Fibroblast of peridontal ligament (primary cell): ENCODE data around the gene LHPP.

Experiments
- DNase-seq: peaks from one replicate; pipeline ENCODE4 v3.0.0-alpha.2; 2010; ENCODE audit errors: extremely low read depth

The LHPP gene

GRCh38 chr10:124447751-124448466, 13.7 kb upstream of the LHPP start:
- DNase-seq: no peak

GRCh38 chr10:124448696-124449169, 12.9 kb upstream of the LHPP start:
- DNase-seq: no peak

DNA sequence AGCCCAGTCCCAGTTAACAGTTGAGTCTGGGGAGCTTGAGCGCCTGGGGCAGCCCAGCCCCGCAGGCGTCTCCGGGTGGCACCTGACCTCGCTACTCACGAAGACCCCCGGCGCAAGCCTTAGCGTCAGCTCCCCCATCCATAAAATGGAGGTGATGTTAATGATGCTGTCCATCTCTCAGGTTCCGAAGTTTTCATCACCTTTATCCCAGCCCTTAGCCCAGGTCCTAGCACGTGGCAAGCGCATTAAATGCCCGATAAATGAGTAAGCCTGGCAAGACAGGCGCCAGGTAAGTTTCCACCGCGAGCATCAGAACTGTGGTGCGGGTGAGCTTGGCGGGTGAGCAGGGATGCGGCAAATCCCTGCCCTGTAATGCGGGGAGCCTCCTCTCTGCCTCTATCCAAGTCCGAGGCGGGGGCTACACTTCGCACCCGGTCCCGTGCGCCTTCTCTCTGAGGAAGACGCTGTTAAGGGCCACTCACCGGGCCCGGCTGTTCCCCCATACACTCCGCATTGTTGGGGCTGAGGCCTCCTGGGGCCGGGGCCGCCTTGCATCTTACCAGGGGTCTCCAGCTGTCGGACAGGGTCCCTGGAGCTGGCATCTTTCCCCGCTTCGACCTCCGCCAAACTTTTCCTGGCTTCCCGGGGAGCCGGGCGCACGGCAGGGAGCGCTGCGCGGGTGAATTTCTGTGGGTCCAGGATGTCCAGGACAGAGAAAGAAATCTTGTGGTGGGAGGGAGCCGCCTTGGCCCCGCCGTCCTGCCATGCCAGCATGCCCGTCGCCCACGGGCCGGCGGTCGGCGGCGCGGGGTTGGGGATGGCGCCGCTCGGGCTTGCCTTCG, 12.2 kb upstream of the LHPP start:
- no peak for DNase-seq

DNA sequence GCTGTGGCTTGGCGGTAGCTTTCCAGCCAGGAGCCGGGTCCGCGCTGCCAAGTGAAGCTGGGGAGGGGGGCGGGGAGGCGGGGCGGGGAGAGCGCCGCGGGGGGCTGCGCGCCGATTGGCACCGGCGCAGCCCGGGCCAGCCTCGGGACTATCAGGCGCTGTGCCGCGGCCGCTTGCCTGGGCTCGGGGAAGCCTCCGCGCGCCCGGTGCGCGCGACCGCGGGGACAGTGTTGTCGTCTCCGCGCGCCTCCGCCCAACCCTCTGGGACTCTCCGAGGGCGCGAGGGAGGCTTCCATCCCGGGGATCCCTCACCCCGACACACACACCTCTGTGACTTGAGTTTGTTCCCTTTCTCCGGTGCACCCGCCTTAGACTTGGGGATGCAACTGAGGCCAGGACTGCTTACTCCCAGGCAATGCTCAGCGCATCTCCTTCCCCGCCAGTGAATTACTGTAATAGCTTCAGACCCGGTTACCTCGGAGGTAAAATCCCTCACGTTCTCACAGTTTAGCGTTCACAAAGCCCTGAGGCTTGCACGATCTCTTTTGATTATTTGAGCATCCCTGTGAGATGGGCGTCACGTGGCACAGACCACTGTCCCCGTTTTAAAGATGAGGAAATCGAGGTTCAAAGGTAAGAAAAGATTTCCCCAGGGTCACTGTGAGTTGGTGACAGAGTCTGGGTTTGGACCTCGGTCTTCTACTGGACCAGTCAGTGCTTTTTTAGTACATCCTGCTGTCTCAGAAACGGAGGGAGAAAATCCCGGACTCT, 11.4 kb upstream of the LHPP start, which contains the start of gene NKX1-2:
TSS of gene NKX1-2 (minus strand) at position 24 of the 771 bp plus-strand sequence. CDS start 92 bp downstream, outside the sequence.
- DNase-seq: no peak

GRCh38 chr10:124450783-124451057, 10.9 kb upstream of the LHPP start:
- DNase-seq: no peak

- DNase-seq: no peak
Measured at GRCh38 chr10:124451276-124451675, 10.3 kb upstream of the LHPP start.

DNA sequence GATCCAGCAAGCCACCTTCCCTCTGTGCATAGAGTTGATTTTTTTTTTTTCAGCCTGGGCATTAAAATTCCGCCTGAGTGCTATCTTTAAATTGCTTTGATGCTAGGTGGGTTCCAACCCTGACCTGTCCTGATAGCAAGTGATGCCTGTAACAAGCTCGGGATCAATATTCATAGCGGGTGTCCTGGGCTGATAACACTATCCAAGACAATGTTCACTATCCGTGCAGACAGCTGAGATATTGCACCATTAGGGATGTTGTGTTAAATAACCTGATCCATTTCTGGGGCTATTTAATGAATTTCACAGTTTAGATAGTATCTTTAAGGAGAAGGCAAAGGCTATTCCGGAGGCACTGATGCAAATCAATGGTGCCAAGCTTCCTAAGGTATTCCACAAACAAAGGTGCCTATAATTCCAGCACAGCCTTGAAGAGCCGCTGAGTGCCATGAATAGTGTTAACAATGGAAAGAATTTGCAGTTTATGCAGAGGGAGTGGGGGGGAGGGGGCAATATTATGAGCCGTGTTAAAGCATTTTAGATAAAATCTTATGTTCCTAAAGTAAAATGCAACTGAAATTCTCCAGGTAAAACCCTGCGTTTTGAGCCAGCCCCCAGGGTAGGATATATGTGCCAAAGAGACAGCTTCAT, 7.5 kb upstream of the LHPP start:
- DNase-seq: no peak

GRCh38 chr10:124455441-124455840, 6.2 kb upstream of the LHPP start:
- no peak for DNase-seq

DNA sequence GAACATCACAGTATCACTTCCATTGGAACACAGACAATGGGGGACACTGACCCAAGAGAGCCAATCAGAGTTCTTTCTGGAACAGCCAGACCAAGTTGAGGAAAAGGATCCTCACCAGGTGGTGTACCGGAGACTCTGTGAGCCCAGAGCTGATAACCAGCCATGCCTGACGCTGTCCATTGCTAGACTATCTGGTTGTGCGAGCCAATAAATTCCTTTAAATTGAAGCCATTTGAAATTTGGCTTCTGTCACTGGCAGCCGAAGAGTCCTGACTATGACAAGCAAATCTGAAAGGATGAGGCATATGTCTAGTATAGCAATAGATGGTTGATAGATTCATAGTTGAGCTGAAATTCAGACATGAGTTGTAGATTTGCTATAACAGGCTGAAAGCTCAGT, 3.1 kb upstream of the LHPP start:
- DNase-seq: no peak

GRCh38 chr10:124458889-124459288, 2.7 kb upstream of the LHPP start:
- DNase-seq: no peak

- no peak for DNase-seq
Measured at GRCh38 chr10:124459395-124459794, 2.2 kb upstream of the LHPP start.

DNA sequence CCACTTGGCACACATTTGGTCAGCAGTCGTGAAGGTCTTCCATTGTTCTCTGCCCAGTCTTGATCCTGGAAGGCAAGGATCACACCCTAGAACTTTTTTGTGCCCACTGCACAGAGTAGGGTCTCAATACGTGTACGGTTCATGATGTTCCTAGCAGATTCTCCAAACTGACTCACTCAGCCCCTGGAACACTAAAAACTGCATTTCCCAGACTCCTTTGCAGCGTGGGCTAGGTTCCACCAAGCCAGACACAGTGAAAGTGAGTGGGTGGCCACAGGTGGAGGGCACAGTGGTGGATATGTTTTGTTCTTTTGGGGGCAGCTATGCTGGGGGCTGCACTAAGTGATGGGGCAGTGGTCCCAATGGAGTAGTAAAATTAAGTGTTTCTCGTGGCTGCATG, 1.5 kb upstream of the LHPP start:
- DNase-seq: no peak

DNA sequence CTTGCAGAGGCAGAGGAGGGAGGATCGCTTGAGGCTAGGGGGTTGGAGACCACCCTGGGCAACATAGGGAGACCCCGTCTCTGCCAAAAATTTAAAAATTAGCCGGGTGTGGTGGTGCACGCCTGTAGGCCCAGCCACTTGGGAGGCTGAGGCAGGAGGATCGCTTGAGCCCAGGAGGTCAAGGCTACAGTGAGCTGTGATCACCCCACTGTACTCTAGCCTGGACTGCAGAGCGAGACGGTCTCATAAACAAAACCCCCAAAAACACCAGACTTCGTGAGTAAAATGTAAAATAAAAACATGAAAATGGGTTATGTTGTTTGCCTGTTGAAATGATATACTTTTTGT, 699 bp downstream of the LHPP start:
- no peak for DNase-seq

- no peak for DNase-seq
Measured at GRCh38 chr10:124464028-124464965, 2.7 kb downstream of the LHPP start.

DNA sequence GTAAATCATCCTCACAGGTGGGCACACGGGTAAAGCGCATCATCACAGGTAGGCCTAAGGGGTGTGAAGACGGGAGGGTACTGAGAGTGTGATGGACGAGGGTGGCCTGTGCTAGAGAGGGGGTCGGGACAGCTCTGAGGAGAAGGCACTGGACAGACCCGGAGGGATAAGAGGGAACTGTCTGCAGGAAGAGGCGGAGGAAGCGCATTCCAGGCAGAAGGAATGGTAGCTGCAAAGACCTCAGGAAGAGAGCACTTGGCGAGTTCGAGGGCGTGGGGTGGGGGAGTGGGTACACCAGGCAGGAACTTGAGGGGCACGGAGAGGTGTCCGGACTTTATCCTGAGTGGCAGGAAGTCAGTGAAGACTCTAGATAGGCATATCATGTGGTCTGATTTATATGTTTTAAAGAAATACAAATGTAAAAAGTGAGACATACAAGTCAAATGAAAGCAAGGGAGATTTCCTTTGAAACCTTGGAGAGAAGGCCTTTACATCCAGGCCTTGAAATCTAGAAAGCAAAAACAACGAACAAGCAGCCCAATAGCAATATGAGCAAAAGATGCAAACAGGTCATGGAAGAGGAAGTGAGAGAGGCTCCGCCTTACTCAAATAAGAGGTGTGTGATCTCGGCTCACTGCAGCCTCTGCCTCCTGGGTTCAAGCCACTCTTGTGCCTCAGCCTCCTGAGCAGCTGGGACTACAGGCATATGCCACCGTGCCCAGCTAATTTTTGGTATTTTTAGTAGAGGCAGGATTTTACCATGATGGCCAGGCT, 3.6 kb downstream of the LHPP start:
- no peak for DNase-seq

- DNase-seq: no peak
Measured at GRCh38 chr10:124465777-124466488, 4.3 kb downstream of the LHPP start.

DNA sequence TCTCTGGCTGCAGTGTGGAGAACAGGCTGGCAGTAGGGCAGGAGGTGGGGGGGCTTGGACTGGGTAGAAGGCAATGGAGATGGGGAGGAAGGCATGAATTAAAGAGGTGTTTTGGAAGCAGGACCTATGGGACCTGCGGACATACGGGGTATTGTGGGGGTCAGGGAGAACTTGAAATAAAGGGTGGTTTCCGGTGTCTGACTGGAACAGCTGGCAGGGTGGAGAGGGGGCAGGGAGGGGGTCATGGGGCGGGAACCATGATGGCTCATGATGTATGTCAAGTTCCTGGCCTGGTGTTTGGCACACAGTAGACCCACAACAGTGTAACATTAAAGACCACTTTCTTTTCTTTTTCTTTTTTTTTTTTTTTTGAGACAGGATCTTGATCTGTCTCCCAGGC, 5.5 kb downstream of the LHPP start:
- no peak for DNase-seq

GRCh38 chr10:124468624-124469023, 7.0 kb downstream of the LHPP start:
- DNase-seq: no peak

DNA sequence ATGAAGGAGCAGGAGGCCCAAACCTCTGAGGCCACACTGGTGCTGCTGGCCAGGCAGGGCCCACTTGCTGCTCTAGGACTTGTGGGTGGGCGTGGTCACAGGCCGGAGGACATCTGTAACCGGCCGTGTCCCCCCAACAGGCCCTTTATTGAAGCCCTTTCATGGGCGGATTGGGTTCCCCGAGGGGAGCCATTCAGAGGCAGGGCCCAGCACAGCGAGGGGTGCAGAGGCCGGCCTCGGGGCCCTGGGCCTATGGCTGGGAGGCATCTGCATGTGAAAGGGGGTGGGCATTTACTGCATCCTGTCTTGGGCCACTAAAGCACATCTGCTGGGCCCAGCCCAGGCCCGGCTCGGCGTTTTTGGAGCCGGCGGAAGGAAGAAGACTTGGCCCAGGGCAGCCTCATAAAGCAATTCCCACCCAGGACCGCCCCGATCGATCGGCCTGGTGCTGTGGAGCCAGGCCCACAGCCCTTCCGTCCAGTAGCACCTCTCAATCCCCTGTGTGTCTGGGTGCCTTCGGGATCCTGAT, 8.4 kb downstream of the LHPP start:
- DNase-seq: no peak
